HL-60 (cell line): ENCODE data around the gene C17orf100.

ENCODE experiments used
- CTCF ChIP-seq: IDR thresholded peaks from one replicate; pipeline ENCODE4 v1.5.1; 2011; ENCODE audit warnings: low read length, control low read depth, inconsistent platforms; ENCODE audit not compliant: insufficient read depth
- GABPA ChIP-seq: IDR thresholded peaks from 2 replicates; pipeline ENCODE4 v1.6.1; 2012; ENCODE audit warnings: low read depth
- POLR2AphosphoS5 ChIP-seq: IDR thresholded peaks from 2 replicates; pipeline ENCODE4 v1.6.1; 2012; ENCODE audit warnings: low read depth
- REST ChIP-seq: IDR thresholded peaks from 2 replicates; pipeline ENCODE4 v1.6.1; 2012; ENCODE audit warnings: low read depth; ENCODE audit not compliant: insufficient replicate concordance
- SPI1 ChIP-seq: IDR thresholded peaks from 2 replicates; pipeline ENCODE4 v1.6.1; 2012; ENCODE audit warnings: low read depth, mild to moderate bottlenecking, borderline replicate concordance

- TF ChIP-seq GABPA (no peak), CTCF (no peak), SPI1 (no peak), REST (no peak), POLR2AphosphoS5 (no peak)
Measured at GRCh38 chr17:6611231-6611630, 40.3 kb upstream of the C17orf100 start.
